Bronchial epithelial cell (primary cell): Measurements from ENCODE around the gene LRRC3C. TPM values are rescaled to one million over a fixed set of nuclear protein-coding genes. Genes with fewer than 3 reads are reported as not detected.

Source experiments
- DNase-seq: peaks from one replicate; pipeline ENCODE4 v3.0.0-alpha.2; 2010; ENCODE audit warnings: low read depth
- FAIRE-seq: peaks from 2 replicates; lab custom pipeline; 2011; peaks lifted over from hg19 to GRCh38; lab: Jason Lieb, UNC
- H3K27me3 ChIP-seq: 2 replicates; pipeline ENCODE4 v1.5.1; 2011; ENCODE audit warnings: low read length; ENCODE audit not compliant: control insufficient read depth, insufficient read depth
- H3K36me3 ChIP-seq: 2 replicates; pipeline ENCODE4 v1.5.1; 2011; ENCODE audit warnings: low read length; ENCODE audit not compliant: control insufficient read depth, insufficient read depth
- H3K4me3 ChIP-seq: 2 replicates; pipeline ENCODE4 v1.5.1; 2011; ENCODE audit warnings: mild to moderate bottlenecking, low read depth, low read length, control low read depth
- total RNA-seq: library from RNA; depleted of rRNA; stranded (reverse); fragments of >200 nt; gene quantifications from 2 replicates; pipeline ENCODE4 v1.2.1, GENCODE V29; 2014
- TF ChIP-seq, protein P1 (sequence below): IDR thresholded peaks from 2 replicates; pipeline ENCODE4 v1.5.1; 2011; ENCODE audit warnings: mild to moderate bottlenecking, moderate library complexity, low read length, control low read depth, inconsistent platforms; ENCODE audit not compliant: insufficient read depth, severe bottlenecking

Gene LRRC3C
- total RNA-seq, 1 donor from 2014 or later, result not detected

DNA sequence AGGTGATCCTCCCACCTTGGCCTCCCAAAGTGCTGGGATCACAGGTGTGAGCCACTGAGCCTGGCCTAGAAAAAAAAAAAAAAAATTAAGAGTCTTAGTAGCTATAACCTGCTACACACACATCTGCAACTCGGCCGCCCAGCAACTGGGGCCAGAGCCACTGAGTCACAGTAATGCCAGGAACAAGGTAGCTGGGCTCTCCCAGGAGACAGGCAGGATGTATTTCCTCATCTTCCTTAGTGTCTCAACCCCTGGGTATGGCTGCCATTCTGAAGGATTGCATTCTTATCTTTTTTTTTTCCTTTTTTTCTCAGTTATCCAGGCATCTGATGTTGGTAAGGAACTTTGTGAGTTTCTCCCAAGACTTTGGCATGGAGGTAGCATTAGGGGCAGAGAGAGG is 46.0 kb downstream of the LRRC3C start:
- H3K27me3 ChIP-seq, result peaks cover 2% of the 10 kb centered on the region
- FAIRE-seq (no peak), DNase-seq (peak; percentile 71)
- TF ChIP-seq, protein P1, sequence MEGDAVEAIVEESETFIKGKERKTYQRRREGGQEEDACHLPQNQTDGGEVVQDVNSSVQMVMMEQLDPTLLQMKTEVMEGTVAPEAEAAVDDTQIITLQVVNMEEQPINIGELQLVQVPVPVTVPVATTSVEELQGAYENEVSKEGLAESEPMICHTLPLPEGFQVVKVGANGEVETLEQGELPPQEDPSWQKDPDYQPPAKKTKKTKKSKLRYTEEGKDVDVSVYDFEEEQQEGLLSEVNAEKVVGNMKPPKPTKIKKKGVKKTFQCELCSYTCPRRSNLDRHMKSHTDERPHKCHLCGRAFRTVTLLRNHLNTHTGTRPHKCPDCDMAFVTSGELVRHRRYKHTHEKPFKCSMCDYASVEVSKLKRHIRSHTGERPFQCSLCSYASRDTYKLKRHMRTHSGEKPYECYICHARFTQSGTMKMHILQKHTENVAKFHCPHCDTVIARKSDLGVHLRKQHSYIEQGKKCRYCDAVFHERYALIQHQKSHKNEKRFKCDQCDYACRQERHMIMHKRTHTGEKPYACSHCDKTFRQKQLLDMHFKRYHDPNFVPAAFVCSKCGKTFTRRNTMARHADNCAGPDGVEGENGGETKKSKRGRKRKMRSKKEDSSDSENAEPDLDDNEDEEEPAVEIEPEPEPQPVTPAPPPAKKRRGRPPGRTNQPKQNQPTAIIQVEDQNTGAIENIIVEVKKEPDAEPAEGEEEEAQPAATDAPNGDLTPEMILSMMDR, result no peak
- no peak overlapping the region for H3K4me3 ChIP-seq
- H3K36me3 ChIP-seq, result no peaks in the 10 kb centered on the region

DNA sequence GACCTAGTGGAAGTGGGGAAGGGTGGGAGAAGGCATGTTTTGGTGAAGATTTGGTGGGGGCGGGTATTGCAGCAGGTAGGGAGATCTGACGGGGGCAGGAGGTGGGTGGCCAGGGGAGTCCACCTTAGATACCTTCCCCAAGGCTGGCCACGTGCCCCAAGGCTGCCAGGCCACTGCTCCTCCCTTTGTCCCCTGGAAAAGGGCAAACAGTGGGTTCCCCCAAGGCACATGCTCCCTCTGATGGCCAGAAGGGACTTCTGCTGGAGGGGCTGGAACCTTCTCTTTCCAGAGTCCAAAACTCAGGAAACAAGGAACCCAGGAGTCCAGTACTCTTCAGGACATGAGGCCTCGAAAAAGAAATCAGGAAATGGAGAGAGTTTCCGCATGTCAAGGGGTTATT is 46.9 kb downstream of the LRRC3C start:
- TF ChIP-seq, protein P1, result no peak
- Histone ChIP-seq H3K27me3 (peaks cover 2% of the 10 kb centered on the region), H3K36me3 (no peaks in the 10 kb centered on the region), H3K4me3 (no peak overlapping the region)
- FAIRE-seq (no peak), DNase-seq (no peak)

DNA sequence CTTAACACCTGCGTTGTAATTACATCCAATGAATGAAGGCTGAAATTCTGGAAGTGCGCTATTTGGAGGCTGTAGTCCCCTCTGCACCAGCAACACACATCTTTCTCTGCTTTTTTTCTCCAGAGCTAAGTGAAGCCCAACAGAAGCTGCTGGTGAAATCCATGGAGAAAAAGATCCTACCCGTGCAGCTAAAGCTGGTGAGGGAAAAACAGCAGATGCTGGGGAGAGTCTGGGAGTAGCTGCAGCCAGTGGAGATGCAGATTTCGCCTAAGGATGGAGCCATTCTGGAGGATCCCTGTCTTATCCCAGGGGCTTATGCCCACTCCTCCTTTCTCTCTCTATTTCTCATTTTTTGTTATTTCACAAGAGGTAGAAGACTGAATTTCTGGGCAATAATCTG is 48.3 kb downstream of the LRRC3C start:
- DNase-seq (no peak), FAIRE-seq (no peak)
- TF ChIP-seq, protein P1, result no peak

DNA sequence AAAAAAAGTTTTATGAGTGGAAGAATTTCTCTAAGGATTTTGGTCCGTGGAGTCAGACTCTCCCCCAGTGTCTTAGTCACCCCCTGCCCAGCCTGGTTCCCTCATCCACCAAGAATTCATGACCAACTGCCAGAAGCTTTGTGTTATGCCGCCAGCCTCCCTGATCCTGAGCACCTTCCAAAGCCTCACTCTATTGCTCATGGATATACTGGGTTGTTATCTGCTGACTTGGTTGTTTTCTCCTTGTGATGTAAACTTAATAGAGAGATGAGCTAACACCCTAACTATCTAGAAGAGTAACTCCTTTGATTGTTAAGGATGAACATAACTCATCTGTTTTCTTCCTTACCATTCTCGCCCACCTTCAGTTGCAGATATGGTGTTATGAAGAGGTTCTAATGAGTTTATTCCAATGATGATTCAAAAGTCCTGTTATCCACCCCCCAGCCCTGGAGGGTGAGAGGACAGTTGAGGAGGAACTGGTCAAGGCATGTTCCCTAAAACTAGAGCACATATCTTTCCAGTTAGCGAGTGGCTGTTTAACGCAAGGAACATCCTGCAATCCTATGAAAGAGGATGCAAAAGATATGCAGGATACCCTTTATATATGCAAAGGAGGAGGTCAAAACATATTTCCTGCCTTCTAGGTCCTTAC is 51.6 kb downstream of the LRRC3C start:
- TF ChIP-seq, protein P1, result no peak

More for the DNA sequence above, 48.3 kb downstream of the LRRC3C start:
- Histone ChIP-seq H3K27me3 (peaks cover 2% of the 10 kb centered on the region), H3K36me3 (no peaks in the 10 kb centered on the region), H3K4me3 (no peak overlapping the region)

DNA sequence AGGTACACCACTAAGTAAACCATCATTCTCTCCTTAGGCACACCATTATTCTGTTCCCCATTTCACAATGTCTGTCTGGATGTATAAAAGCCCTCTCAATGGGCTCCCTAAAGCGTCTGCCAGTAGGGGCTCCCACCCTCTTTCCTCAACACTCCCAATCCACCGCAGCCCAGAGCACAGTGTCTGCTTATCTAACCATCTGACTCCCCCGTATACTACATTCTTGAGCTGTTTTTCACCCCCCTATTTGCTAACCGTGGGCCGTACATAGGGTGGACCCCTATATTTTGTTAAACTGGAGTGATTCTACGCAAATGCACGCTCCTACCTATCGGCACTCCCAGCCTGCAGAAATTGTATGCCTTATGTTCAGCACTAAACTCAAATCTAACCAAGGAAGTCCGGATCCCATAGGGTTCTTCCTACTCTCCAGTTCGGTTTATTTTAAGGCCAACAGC is 52.4 kb downstream of the LRRC3C start:
- peaks cover 5% of the 10 kb centered on the region for H3K36me3 ChIP-seq
- FAIRE-seq (no peak), DNase-seq (peak; percentile 31)
- TF ChIP-seq, protein P1, result no peak
- H3K27me3 ChIP-seq, result no peaks in the 10 kb centered on the region
- peak overlapping the region; percentile 94 for H3K4me3 ChIP-seq

More for the DNA sequence above, 51.6 kb downstream of the LRRC3C start:
- peak; percentile 94 for DNase-seq
- Histone ChIP-seq H3K36me3 (no peaks in the 10 kb centered on the region), H3K27me3 (no peaks in the 10 kb centered on the region), H3K4me3 (no peak overlapping the region)
- no peak for FAIRE-seq
